Fibroblast of lung (primary cell): ENCODE results near the gene ZNF511.

Source experiments
- CTCF ChIP-seq, 2 donors: IDR thresholded peaks in 1 of 2; conservative IDR thresholded peaks in 1 of 2; 1 replicate in 1 of 2; 2 replicates in 1 of 2; pipeline ENCODE4 v1.5.1; 2011 to 2012; ENCODE audit warnings: low read length in 2 of 2, control low read depth in 1 of 2, inconsistent platforms in 1 of 2, low read depth in 1 of 2, mild to moderate bottlenecking in 1 of 2
- EZH2 ChIP-seq: IDR thresholded peaks from 2 replicates; pipeline ENCODE4 v1.5.1; 2012; ENCODE audit warnings: low read length, control low read depth, mild to moderate bottlenecking; ENCODE audit errors: missing control alignments

- TF ChIP-seq CTCF (conservative IDR thresholded peaks at IDR 0.05 in 1 of 2, IDR thresholded peaks at IDR 0.05 in 1 of 2; ENCODE audit: low read depth in 1 of 2, low read length in 2 of 2), result no peak
- no peak for TF ChIP-seq EZH2
Measured at GRCh38 chr10:133283931-133284330, 24.8 kb upstream of the ZNF511 start.
